Measurements from ENCODE around the gene HGF.

DNA sequence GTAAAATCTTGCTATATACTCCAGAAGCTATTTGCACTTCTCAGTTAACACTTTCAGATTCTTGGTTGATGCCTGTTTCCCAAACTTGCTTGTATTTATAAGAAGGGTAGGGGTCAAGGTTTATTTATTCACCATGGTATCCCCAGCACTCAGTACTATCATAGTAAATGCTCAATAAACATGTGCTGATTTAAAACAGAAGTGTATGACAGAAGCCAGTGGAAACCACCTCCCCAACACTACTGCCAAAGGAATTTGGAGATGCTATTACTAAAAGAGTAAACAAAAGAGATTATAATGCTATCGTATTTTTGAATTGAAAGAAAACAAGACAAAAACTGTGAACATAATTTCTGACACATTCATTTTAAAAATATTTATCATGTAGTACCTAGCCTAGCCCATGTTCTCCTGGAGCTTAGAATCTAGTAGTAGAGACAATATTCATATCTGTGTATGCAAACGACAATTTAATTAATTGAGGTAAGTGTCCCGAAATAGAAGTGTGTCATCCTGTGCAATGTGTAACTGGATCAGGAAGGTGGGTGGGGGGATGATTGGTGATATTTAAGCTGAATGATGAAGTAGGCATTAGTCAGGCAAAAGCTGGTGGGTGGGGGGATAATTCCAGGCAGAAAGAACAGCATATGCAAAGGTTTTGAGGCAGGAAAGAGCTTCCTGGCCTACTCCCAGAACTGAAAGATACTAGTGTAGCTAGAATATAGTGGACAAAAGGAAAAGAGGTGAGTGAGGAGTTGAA is 77.5 kb downstream of the HGF start:
- TF ChIP-seq CTCF (IDR thresholded peaks at IDR 0.05; ENCODE audit: poor library complexity) (no peak), EZH2 (IDR thresholded peaks at IDR 0.05; ENCODE audit: borderline replicate concordance) (no peak)

Data from hepatocyte (in vitro differentiated cells).